ENCODE measurements around the gene ELAC1. TPM values are rescaled to one million over a fixed set of nuclear protein-coding genes. Genes with fewer than 3 reads are reported as not detected.

ELAC1 gene
- polyA plus RNA-seq, 1 donor (not counting 4 experiments of a cell fraction or from before 2014, with no cell fraction given): 8.3 TPM

DNA sequence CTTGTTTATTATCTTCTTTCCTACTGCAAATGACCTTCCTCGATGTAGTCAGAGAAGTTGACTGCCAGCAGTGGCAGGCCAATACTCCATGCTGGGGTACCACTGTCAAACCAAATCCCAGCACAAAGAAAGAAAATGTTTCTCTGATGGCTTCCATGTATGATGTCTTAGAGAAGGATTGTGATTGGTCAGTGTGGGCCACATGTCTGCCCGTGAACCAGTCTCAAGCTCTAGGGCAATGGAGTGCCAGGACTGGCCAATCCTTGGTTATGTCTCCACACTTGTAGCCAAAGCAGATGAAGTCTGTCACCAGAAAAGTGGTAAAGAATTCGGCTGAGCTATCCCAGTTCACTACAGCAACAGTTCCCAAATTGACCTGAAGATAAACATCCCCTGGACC is 44.6 kb downstream of the ELAC1 start:
- H3K4me2 ChIP-seq (ENCODE audit: control insufficient read depth, extremely low read depth, insufficient read depth, low read depth, low read length): no peak overlapping the region
- DNase-seq (ENCODE audit: low read depth, low spot score) (no peak), FAIRE-seq (no peak)
- H3K4me1 ChIP-seq (ENCODE audit: control insufficient read depth, extremely low read depth, insufficient read depth, low read length): no peaks in the 10 kb centered on the region
- H2AFZ ChIP-seq (ENCODE audit: control insufficient read depth, low read length): no peak overlapping the region
- H3K9ac ChIP-seq (ENCODE audit: control insufficient read depth, extremely low read depth, insufficient read depth, low read length): no peak overlapping the region
- dilution Hi-C loops (cut with MboI; ENCODE audit: extremely low pct_ligation_motif_present, low sequenced_read_pairs): no loop called here
- no peaks in the 10 kb centered on the region for H3K27me3 ChIP-seq (ENCODE audit: control insufficient read depth, extremely low read depth, insufficient read depth, low read length)
- H3K9me3 ChIP-seq (ENCODE audit: control insufficient read depth, low read depth, low read length): no peaks in the 10 kb centered on the region
- no peak for TF ChIP-seq EZH2 (IDR thresholded peaks at IDR 0.05; ENCODE audit: low read length)
- TF ChIP-seq, protein P1, sequence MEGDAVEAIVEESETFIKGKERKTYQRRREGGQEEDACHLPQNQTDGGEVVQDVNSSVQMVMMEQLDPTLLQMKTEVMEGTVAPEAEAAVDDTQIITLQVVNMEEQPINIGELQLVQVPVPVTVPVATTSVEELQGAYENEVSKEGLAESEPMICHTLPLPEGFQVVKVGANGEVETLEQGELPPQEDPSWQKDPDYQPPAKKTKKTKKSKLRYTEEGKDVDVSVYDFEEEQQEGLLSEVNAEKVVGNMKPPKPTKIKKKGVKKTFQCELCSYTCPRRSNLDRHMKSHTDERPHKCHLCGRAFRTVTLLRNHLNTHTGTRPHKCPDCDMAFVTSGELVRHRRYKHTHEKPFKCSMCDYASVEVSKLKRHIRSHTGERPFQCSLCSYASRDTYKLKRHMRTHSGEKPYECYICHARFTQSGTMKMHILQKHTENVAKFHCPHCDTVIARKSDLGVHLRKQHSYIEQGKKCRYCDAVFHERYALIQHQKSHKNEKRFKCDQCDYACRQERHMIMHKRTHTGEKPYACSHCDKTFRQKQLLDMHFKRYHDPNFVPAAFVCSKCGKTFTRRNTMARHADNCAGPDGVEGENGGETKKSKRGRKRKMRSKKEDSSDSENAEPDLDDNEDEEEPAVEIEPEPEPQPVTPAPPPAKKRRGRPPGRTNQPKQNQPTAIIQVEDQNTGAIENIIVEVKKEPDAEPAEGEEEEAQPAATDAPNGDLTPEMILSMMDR (optimal IDR thresholded peaks at IDR 0.05 in 1 of 3, IDR thresholded peaks at IDR 0.05 in 1 of 3, conservative IDR thresholded peaks at IDR 0.05 in 1 of 3; ENCODE audit: extremely low read depth in 1 of 3, insufficient read depth in 2 of 3, low read length in 3 of 3): no peak
- H3K9me1 ChIP-seq (ENCODE audit: control insufficient read depth, extremely low read depth, insufficient read depth, low read length): no peaks in the 10 kb centered on the region
- H3K36me3 ChIP-seq (ENCODE audit: control insufficient read depth in 2 of 2, extremely low read depth in 1 of 2, insufficient read depth in 2 of 2, low read length in 2 of 2): no peaks in the 10 kb centered on the region
- no peaks in the 10 kb centered on the region for H3K79me2 ChIP-seq (ENCODE audit: control insufficient read depth, insufficient read depth, low read length)
- no peak overlapping the region for H3K4me3 ChIP-seq (ENCODE audit: control insufficient read depth in 2 of 3, extremely low read depth in 1 of 3, insufficient read depth in 2 of 3, low read depth in 1 of 3, low read length in 3 of 3)
- H3K27ac ChIP-seq (ENCODE audit: control insufficient read depth, insufficient read depth, low read length): no peak overlapping the region
- no peaks in the 10 kb centered on the region for H4K20me1 ChIP-seq (ENCODE audit: control insufficient read depth, extremely low read depth, insufficient read depth, low read length)

DNA sequence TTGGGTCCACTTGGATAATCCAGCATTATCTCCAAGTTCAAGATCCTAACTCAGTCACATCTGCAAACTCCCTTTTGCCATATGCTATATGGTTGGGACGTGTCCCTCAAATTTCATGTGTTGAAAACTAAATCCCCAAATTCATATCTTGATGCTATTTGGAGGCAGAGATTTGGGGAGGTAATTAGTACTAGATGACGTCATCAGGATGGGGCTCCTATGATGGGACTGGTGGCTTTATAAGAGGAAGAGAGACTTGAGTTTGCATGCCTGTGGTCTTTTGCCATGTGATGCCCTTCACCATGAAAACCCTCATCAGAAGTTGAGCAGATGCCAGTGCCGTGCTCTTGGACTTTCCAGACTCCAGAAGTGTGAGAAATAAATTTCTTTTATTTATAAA is 45.4 kb downstream of the ELAC1 start:
- Histone ChIP-seq H3K9me3 (ENCODE audit: control insufficient read depth, low read depth, low read length) (no peaks in the 10 kb centered on the region), H3K27me3 (ENCODE audit: control insufficient read depth, extremely low read depth, insufficient read depth, low read length) (no peaks in the 10 kb centered on the region), H3K36me3 (ENCODE audit: control insufficient read depth in 2 of 2, extremely low read depth in 1 of 2, insufficient read depth in 2 of 2, low read length in 2 of 2) (no peaks in the 10 kb centered on the region), H2AFZ (ENCODE audit: control insufficient read depth, low read length) (no peak overlapping the region), H3K9ac (ENCODE audit: control insufficient read depth, extremely low read depth, insufficient read depth, low read length) (no peak overlapping the region), H3K4me3 (ENCODE audit: control insufficient read depth in 2 of 3, extremely low read depth in 1 of 3, insufficient read depth in 2 of 3, low read depth in 1 of 3, low read length in 3 of 3) (no peak overlapping the region), H3K79me2 (ENCODE audit: control insufficient read depth, insufficient read depth, low read length) (no peaks in the 10 kb centered on the region), H3K4me1 (ENCODE audit: control insufficient read depth, extremely low read depth, insufficient read depth, low read length) (no peaks in the 10 kb centered on the region), H4K20me1 (ENCODE audit: control insufficient read depth, extremely low read depth, insufficient read depth, low read length) (no peaks in the 10 kb centered on the region), H3K27ac (ENCODE audit: control insufficient read depth, insufficient read depth, low read length) (no peak overlapping the region), H3K9me1 (ENCODE audit: control insufficient read depth, extremely low read depth, insufficient read depth, low read length) (no peaks in the 10 kb centered on the region), H3K4me2 (ENCODE audit: control insufficient read depth, extremely low read depth, insufficient read depth, low read depth, low read length) (no peak overlapping the region)
- no peak for DNase-seq (ENCODE audit: low read depth, low spot score)
- TF ChIP-seq, protein P1 (optimal IDR thresholded peaks at IDR 0.05 in 1 of 3, IDR thresholded peaks at IDR 0.05 in 1 of 3, conservative IDR thresholded peaks at IDR 0.05 in 1 of 3; ENCODE audit: extremely low read depth in 1 of 3, insufficient read depth in 2 of 3, low read length in 3 of 3): no peak
- no peak for TF ChIP-seq EZH2 (IDR thresholded peaks at IDR 0.05; ENCODE audit: low read length)
- dilution Hi-C loops (cut with MboI; ENCODE audit: extremely low pct_ligation_motif_present, low sequenced_read_pairs): no loop called here
- FAIRE-seq: no peak
